Daoy (cell line): Measurements from ENCODE around the gene TMEM42. TPM values are rescaled to one million over a fixed set of nuclear protein-coding genes. Genes with fewer than 3 reads are reported as not detected.

ENCODE experiments used
- DNase-seq: peaks from one replicate; pipeline ENCODE4 v3.0.0-alpha.2; 2015; ENCODE audit warnings: low read depth
- total RNA-seq: library from RNA; depleted of rRNA; stranded (reverse); fragments of >200 nt; shearing (Covaris generic); gene quantifications from 2 replicates; pipeline ENCODE4 v1.2.3, GENCODE V29; 2014; rRNA removed

The TMEM42 gene
- total RNA-seq, 1 experiment from 2014 or later: 8.5 TPM

DNA sequence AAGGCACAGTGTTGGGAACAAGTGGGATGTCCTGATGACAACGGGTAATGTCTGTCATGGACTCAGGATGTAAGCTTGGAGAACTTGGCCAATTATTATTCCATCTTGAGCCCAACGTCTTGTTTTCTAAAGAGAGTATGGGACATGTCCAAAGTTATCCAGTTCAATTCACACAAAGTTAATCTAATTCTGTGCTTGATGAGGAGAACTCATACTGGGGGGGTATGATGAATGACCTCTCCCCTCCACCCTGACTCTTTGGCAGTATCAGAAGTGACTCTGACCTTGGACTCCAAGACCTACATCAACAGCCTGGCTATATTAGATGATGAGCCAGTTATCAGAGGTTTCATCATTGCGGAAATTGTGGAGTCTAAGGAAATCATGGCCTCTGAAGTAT lies 49.0 kb downstream of the TMEM42 start:
- no peak for DNase-seq

DNA sequence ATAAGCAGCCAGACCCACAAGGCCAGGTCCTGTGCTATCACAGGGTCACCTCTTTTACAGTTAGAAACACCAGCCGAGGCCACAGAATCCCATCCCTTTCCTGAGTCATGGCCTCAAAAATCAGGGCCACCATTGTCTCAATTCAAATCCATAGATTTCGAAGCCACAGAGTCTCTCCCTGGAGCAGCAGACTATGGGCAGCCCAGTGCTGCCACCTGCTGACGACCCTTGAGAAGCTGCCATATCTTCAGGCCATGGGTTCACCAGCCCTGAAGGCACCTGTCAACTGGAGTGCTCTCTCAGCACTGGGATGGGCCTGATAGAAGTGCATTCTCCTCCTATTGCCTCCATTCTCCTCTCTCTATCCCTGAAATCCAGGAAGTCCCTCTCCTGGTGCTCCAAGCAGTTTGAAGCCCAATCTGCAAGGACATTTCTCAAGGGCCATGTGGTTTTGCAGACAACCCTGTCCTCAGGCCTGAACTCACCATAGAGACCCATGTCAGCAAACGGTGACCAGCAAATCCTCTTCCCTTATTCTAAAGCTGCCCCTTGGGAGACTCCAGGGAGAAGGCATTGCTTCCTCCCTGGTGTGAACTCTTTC lies 52.3 kb downstream of the TMEM42 start:
- peak; percentile 78 for DNase-seq

DNA sequence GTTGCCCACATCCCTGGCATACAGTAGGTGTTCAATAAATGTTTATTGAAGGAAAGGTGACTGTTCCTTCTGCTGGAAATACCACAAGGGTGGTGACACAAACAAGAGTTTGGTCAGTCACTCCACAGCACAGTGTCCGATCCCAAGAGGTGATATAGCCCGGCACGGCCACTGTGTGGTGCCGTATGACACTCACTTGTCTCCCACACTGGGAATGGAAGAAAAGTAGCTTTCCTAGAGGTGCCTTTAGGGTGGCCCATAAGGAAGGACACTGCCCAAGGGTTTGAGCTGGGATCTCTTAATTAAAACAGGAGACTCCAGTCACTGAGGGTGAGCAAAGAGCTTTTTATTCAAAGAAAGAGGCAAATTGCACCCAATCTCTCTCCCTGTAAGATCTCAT lies 53.2 kb downstream of the TMEM42 start:
- DNase-seq: no peak

Other genes starting within 250 kb of the TMEM42 start
- gene ZNF197, start 236.9 kb upstream of the TMEM42 start, total RNA-seq: 11.1 and 12.8 TPM in 2 replicates
- 13.7 and 17.4 TPM in 2 replicates for gene ZNF35, start 213.2 kb upstream of the TMEM42 start, total RNA-seq
- gene ZNF502, start 149.3 kb upstream of the TMEM42 start, total RNA-seq: 3.6 and 5.7 TPM in 2 replicates
- gene ZNF501, start 132.3 kb upstream of the TMEM42 start, total RNA-seq: 1.3 and 2.7 TPM in 2 replicates
- gene KIAA1143, start 100.3 kb upstream of the TMEM42 start, total RNA-seq: 17.5 and 21.8 TPM in 2 replicates
- gene KIF15, start 100.1 kb upstream of the TMEM42 start, total RNA-seq: 20.4 and 38.3 TPM in 2 replicates
- 0.17 and 0.51 TPM in 2 replicates for gene TGM4, start 12.7 kb downstream of the TMEM42 start, total RNA-seq
- gene ZDHHC3, start 114.3 kb downstream of the TMEM42 start, total RNA-seq: 41.8 and 45.4 TPM in 2 replicates
- gene EXOSC7, start 114.3 kb downstream of the TMEM42 start, total RNA-seq: 84.0 and 85.5 TPM in 2 replicates
- gene CLEC3B, start 164.4 kb downstream of the TMEM42 start, total RNA-seq: 1.1 TPM in 1 of 2 replicates, not detected in the other